ENCODE data around the gene HECA. TPM values are rescaled to one million over a fixed set of nuclear protein-coding genes. Genes with fewer than 3 reads are reported as not detected.

Gene HECA
- total and polyA plus RNA-seq, 4 donors, result 2.3 to 11.1 (median 5.9) TPM

GRCh38 chr6:139173822-139174221, 38.9 kb downstream of the HECA start:
- no peaks in the 10 kb centered on the region for H3K9me3 ChIP-seq (ENCODE audit: control insufficient read depth in 4 of 4, low read length in 3 of 4)
- H3K9ac ChIP-seq (ENCODE audit: low read depth in 1 of 2, low read length in 2 of 2), result no peak overlapping the region
- no peak for TF ChIP-seq TAF1 (conservative IDR thresholded peaks at IDR 0.05)
- TF ChIP-seq SP1 (IDR thresholded peaks at IDR 0.05), result no peak
- no peak for TF ChIP-seq FOXA2 (IDR thresholded peaks at IDR 0.05)
- TF ChIP-seq JUND (IDR thresholded peaks at IDR 0.05), result no peak
- TF ChIP-seq MAX (IDR thresholded peaks at IDR 0.05), result no peak
- no peak for TF ChIP-seq HNF4A (conservative IDR thresholded peaks at IDR 0.05)
- no peak for TF ChIP-seq GABPA (IDR thresholded peaks at IDR 0.05 in 1 of 2, conservative IDR thresholded peaks at IDR 0.05 in 1 of 2)
- no peak for TF ChIP-seq ZBTB33 (IDR thresholded peaks at IDR 0.05)
- H3K27ac ChIP-seq (ENCODE audit: low read depth in 1 of 2, low read length in 2 of 2), result no peak overlapping the region
- 85% methylated on average over 1 of the region's 1 CpG for WGBS
- H3K27me3 ChIP-seq (ENCODE audit: control insufficient read depth in 4 of 4, insufficient read depth in 4 of 4, low read length in 3 of 4), result no peaks in the 10 kb centered on the region
- no peak for DNase-seq (ENCODE audit: low spot score)
- H3K4me3 ChIP-seq (ENCODE audit: low read depth in 1 of 3, low read length in 3 of 3), result no peak overlapping the region
- peaks cover 1 to 18% (median 16%) of the 10 kb centered on the region in 4 donors for H3K36me3 ChIP-seq (ENCODE audit: control insufficient read depth in 4 of 4, insufficient read depth in 3 of 4, low read depth in 1 of 4, low read length in 3 of 4)
- no peaks in the 10 kb centered on the region for H3K4me1 ChIP-seq (ENCODE audit: control insufficient read depth in 4 of 4, insufficient read depth in 4 of 4, low read length in 3 of 4)

- DNase-seq (ENCODE audit: low spot score), result no peak
- H3K9me3 ChIP-seq (ENCODE audit: control insufficient read depth in 4 of 4, low read length in 3 of 4), result no peaks in the 10 kb centered on the region
- no peak overlapping the region for H3K27ac ChIP-seq (ENCODE audit: low read depth in 1 of 2, low read length in 2 of 2)
- no peak for TF ChIP-seq RXRA (IDR thresholded peaks at IDR 0.05)
- no peak for TF ChIP-seq MAX (IDR thresholded peaks at IDR 0.05)
- TF ChIP-seq EGR1 (IDR thresholded peaks at IDR 0.05; ENCODE audit: low read depth in 2 of 2), result no peak
- no peak for TF ChIP-seq NR2F2 (IDR thresholded peaks at IDR 0.05)
- no peak for TF ChIP-seq JUND (IDR thresholded peaks at IDR 0.05)
- TF ChIP-seq TAF1 (conservative IDR thresholded peaks at IDR 0.05), result no peak
- no peak for TF ChIP-seq CTCF (IDR thresholded peaks at IDR 0.05; ENCODE audit: low read depth, low read length, missing input control)
- TF ChIP-seq HNF4G (IDR thresholded peaks at IDR 0.05), result no peak
- no peak for TF ChIP-seq FOXA2 (IDR thresholded peaks at IDR 0.05)
- no peak for TF ChIP-seq SP1 (IDR thresholded peaks at IDR 0.05)
- TF ChIP-seq ZBTB33 (IDR thresholded peaks at IDR 0.05), result no peak
- TF ChIP-seq FOXA1 (IDR thresholded peaks at IDR 0.05), result no peak
- TF ChIP-seq RAD21 (IDR thresholded peaks at IDR 0.05), result no peak
- TF ChIP-seq HNF4A (conservative IDR thresholded peaks at IDR 0.05), result no peak
- no peak overlapping the region for H3K4me3 ChIP-seq (ENCODE audit: low read depth in 1 of 3, low read length in 3 of 3)
- no peaks in the 10 kb centered on the region for H3K4me1 ChIP-seq (ENCODE audit: control insufficient read depth in 4 of 4, insufficient read depth in 4 of 4, low read length in 3 of 4)
- no peak overlapping the region for H3K9ac ChIP-seq (ENCODE audit: low read depth in 1 of 2, low read length in 2 of 2)
- no peaks in the 10 kb centered on the region for H3K27me3 ChIP-seq (ENCODE audit: control insufficient read depth in 4 of 4, insufficient read depth in 4 of 4, low read length in 3 of 4)
- H3K36me3 ChIP-seq (ENCODE audit: control insufficient read depth in 4 of 4, insufficient read depth in 3 of 4, low read depth in 1 of 4, low read length in 3 of 4), result peaks cover 1 to 18% (median 16%) of the 10 kb centered on the region in 4 donors
Observed at GRCh38 chr6:139174961-139175360, 40.1 kb downstream of the HECA start.
